SU-DHL-6 (cell line): ENCODE results near the gene CRAMP1.
"Not testable (repeated sequence)": the region's sequence is repeated elsewhere in the genome, so short reads cannot be mapped to it uniquely, and the experiment has no call there.

Experiments used
- H2AFZ ChIP-seq: fragments of 200-600 bp; sonication (generic); 2 replicates; pipeline ENCODE4 v1.6.1; 2014; ENCODE audit warnings: low read depth, mild to moderate bottlenecking, moderate library complexity, mixed read lengths, antibody characterized with exemption, low read length; ENCODE audit not compliant: severe bottlenecking
- H3F3A ChIP-seq: fragments of 200-600 bp; shearing (Covaris generic); 2 replicates; pipeline ENCODE4 v1.6.0; 2016; ENCODE audit warnings: antibody characterized with exemption, mild to moderate bottlenecking; ENCODE audit not compliant: insufficient read depth
- H3K27ac ChIP-seq: fragments of 200-600 bp; sonication (generic); 2 replicates; pipeline ENCODE4 v1.5.1; 2016; ENCODE audit warnings: low read depth, mild to moderate bottlenecking, low read length, moderate library complexity, mixed read lengths
- H3K27me3 ChIP-seq: fragments of 200-600 bp; sonication (generic), shearing (Covaris generic); 2 replicates; pipeline ENCODE4 v1.6.0; 2014; ENCODE audit warnings: mild to moderate bottlenecking, low read length
- H3K36me3 ChIP-seq: fragments of 200-600 bp; sonication (generic); 2 replicates; pipeline ENCODE4 v1.6.1; 2014; ENCODE audit warnings: mild to moderate bottlenecking, low read length, mixed read lengths
- H3K4me2 ChIP-seq: fragments of 300-600, 200-600 bp; shearing (Covaris generic), sonication (generic); 2 replicates; pipeline ENCODE4 v1.6.0; 2014; ENCODE audit warnings: low read length, low read depth, mild to moderate bottlenecking; ENCODE audit not compliant: poor library complexity, severe bottlenecking
- H3K4me3 ChIP-seq: fragments of 200-600 bp; sonication (generic); 2 replicates; pipeline ENCODE4 v1.5.1; 2014; ENCODE audit warnings: antibody characterized with exemption, low read length, mild to moderate bottlenecking, mixed read lengths; ENCODE audit not compliant: insufficient read depth, poor library complexity, severe bottlenecking
- H3K79me2 ChIP-seq: fragments of 200-600 bp; sonication (generic); 2 replicates; pipeline ENCODE4 v1.6.1; 2014; ENCODE audit warnings: mild to moderate bottlenecking, low read length, moderate library complexity; ENCODE audit not compliant: insufficient read depth
- H3K9ac ChIP-seq: fragments of 200-600 bp; sonication (generic); 2 replicates; pipeline ENCODE4 v1.7.0; 2014; ENCODE audit warnings: mild to moderate bottlenecking, low read length
- H3K9me2 ChIP-seq: fragments of 200-600 bp; sonication (generic); replicated peaks from 2 replicates; pipeline ENCODE4 v1.6.1; 2014; ENCODE audit warnings: low read length; ENCODE audit not compliant: insufficient read depth
- H3K9me3 ChIP-seq: fragments of 200-600 bp; sonication (generic); 2 replicates; pipeline ENCODE4 v1.6.1; 2014; ENCODE audit warnings: low read length, mixed read lengths; ENCODE audit not compliant: insufficient read depth
- H4K20me1 ChIP-seq: fragments of 200-600 bp; sonication (generic); 2 replicates; pipeline ENCODE4 v1.6.1; 2014; ENCODE audit warnings: low read depth, mild to moderate bottlenecking, antibody characterized with exemption, low read length, moderate library complexity, mixed read lengths
- EZH2phosphoT487 ChIP-seq: fragments of 200-600 bp; sonication (generic), shearing (Covaris generic); conservative IDR thresholded peaks from 2 replicates; pipeline ENCODE4 v1.6.1; 2018; ENCODE audit warnings: mild to moderate bottlenecking, antibody characterized with exemption, low read length, moderate library complexity, mixed read lengths
- TF ChIP-seq, protein P1 (sequence below): fragments of 200-600 bp; sonication (generic); IDR thresholded peaks from one replicate; pipeline ENCODE4 v1.5.1; 2017; ENCODE audit warnings: antibody characterized with exemption, mild to moderate bottlenecking, low read length, moderate library complexity; ENCODE audit not compliant: insufficient read depth, poor library complexity, severe bottlenecking

Gene CRAMP1

DNA sequence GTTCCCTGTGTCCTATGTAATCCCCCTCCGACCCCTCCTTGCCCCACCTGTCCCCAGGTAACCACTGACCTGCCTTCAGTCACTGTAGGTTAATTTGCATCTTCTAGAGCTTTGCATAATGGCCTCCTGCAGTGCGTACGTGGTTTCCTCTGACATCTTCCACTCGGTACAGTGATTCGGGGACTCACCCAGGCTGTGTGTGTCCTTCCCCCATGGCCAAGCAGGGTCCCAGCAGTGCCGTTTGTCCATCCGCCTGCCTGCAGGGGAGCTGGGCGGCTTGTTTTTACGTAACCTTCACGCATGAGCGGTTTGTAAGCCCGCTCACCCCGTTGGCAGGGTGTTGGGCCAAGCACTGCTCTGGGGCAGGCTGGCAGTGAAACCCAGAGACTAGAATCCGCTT is 101.8 kb downstream of the CRAMP1 start:
- peak overlapping the region; percentile 68 for H3K27ac ChIP-seq

DNA sequence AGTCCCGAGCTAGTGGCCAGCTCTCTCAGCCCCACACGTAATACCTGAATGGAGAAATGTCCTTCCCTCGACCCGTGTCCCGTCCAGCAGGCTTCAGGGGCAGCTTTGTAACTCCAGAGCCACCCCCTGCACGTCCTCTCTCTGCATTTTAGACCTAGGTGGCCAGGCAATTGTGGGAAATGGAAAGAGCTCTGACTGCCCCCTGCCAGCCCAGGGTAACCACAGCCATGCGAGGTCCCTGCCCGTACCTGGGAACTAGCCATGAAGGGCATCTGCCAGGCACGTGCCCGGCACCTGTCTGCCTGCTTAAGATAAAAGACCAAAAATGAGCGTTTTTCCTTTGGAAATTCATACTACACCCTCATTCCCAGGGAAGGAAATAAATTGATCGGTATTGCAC is 103.1 kb downstream of the CRAMP1 start:
- Histone ChIP-seq H3K79me2 (peaks cover 68% of the 10 kb centered on the region), H3K36me3 (no peaks in the 10 kb centered on the region), H3F3A (peaks cover 16% of the 10 kb centered on the region), H3K9me2 (no peaks in the 10 kb centered on the region), H3K9me3 (no peaks in the 10 kb centered on the region), H2AFZ (no peak overlapping the region), H3K4me2 (no peak overlapping the region), H3K27me3 (no peaks in the 10 kb centered on the region), H4K20me1 (no peaks in the 10 kb centered on the region), H3K27ac (no peak overlapping the region), H3K4me3 (no peak overlapping the region), H3K9ac (no peak overlapping the region)
- TF ChIP-seq EZH2phosphoT487 = no peak
- TF ChIP-seq, protein P1, sequence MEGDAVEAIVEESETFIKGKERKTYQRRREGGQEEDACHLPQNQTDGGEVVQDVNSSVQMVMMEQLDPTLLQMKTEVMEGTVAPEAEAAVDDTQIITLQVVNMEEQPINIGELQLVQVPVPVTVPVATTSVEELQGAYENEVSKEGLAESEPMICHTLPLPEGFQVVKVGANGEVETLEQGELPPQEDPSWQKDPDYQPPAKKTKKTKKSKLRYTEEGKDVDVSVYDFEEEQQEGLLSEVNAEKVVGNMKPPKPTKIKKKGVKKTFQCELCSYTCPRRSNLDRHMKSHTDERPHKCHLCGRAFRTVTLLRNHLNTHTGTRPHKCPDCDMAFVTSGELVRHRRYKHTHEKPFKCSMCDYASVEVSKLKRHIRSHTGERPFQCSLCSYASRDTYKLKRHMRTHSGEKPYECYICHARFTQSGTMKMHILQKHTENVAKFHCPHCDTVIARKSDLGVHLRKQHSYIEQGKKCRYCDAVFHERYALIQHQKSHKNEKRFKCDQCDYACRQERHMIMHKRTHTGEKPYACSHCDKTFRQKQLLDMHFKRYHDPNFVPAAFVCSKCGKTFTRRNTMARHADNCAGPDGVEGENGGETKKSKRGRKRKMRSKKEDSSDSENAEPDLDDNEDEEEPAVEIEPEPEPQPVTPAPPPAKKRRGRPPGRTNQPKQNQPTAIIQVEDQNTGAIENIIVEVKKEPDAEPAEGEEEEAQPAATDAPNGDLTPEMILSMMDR = no peak

More for the DNA sequence above, 101.8 kb downstream of the CRAMP1 start:
- Histone ChIP-seq H2AFZ (no peak overlapping the region), H3K4me3 (peak overlapping the region; percentile 14), H4K20me1 (no peaks in the 10 kb centered on the region), H3K9me3 (no peaks in the 10 kb centered on the region), H3K36me3 (no peaks in the 10 kb centered on the region), H3K9me2 (no peaks in the 10 kb centered on the region), H3K79me2 (peaks cover 69% of the 10 kb centered on the region), H3K27me3 (no peaks in the 10 kb centered on the region), H3K9ac (peak overlapping the region; percentile 57), H3K4me2 (peak overlapping the region; percentile 69), H3F3A (peaks cover 16% of the 10 kb centered on the region)
- no peak for TF ChIP-seq EZH2phosphoT487
- TF ChIP-seq, protein P1 = no peak

DNA sequence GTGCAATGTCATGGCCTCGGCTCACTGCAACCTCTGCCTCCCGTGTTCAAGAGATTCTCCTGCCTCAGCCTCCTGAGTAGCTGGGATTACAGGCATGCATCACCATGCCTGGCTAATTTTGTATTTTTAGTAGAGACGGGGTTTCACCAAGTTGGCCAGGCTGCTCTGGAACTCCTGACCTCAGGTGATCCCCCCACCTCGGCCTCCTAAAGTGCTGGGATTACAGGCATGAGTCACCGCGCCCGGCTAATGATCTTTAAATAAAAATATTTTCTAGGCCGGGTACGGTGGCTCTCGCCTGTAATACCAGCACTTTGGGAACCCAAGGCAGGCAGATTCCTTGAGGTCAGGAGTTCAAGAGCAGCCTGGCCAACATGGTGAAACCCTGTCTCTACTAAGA is 106.1 kb downstream of the CRAMP1 start:
- not testable (repeated sequence) for H3K4me3 ChIP-seq, H4K20me1 ChIP-seq, H3K27ac ChIP-seq, H2AFZ ChIP-seq, H3K9ac ChIP-seq, H3K9me2 ChIP-seq, H3K4me2 ChIP-seq, H3K9me3 ChIP-seq, H3K36me3 ChIP-seq, H3K27me3 ChIP-seq
- Histone ChIP-seq H3F3A (peaks cover 15% of the 10 kb centered on the region), H3K79me2 (peaks cover 48% of the 10 kb centered on the region)

DNA sequence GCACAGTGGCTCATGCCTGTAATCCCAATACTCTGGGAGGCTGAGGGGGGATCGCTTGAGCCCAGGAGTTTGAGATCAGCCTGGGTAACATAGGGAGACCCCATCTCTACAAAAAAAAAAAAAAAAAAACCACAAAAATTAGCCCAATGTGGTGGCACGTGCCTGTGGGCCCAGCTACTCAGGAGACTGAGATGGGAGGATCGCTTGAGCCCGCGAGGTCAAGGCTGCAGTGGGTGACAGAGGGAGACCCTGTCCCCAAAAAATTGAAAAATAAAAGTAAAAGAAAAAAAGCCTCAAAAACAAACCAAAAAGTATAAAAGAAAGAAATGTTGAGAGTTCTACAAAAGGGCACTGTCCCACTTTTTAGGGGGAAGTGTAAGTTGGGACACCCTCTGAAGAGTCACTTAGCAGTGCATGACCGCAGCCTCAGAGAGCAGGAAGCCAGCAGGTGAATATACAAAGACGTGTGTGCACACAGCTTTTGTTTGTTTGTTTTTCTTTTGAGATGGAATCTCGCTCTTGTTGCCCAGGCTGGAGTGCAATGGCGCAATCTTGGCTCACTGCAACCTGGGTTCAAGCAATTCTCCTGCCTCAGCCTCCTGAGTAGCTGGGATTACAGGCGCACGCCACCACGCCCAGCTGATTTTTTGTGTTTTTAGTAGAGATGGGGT is 107.5 kb downstream of the CRAMP1 start:
- H4K20me1 ChIP-seq, H3K4me2 ChIP-seq, H3K9ac ChIP-seq, H3K4me3 ChIP-seq, H3K9me3 ChIP-seq, H3K27ac ChIP-seq, H3K9me2 ChIP-seq, H3F3A ChIP-seq, H3K27me3 ChIP-seq, H3K36me3 ChIP-seq, H2AFZ ChIP-seq: not testable (repeated sequence)
- peaks cover 45% of the 10 kb centered on the region for H3K79me2 ChIP-seq
